K562 (cell line): ENCODE measurements around the gene ZRANB3. TPM values are rescaled to one million over a fixed set of nuclear protein-coding genes. Genes with fewer than 3 reads are reported as not detected.

Source experiments
- ARID2 ChIP-seq: fragments of 450-650 bp; IDR thresholded peaks from 2 replicates; pipeline ENCODE4 v1.6.1; 2017; ENCODE audit warnings: antibody characterized with exemption, mild to moderate bottlenecking
- ARID3A ChIP-seq: IDR thresholded peaks from 2 replicates; pipeline ENCODE4 v1.6.1; 2012; ENCODE audit warnings: low read depth, low read length, improper control_type of control experiment, borderline replicate concordance
- CC2D1A ChIP-seq: fragments of 450-650 bp; IDR thresholded peaks from 2 replicates; pipeline ENCODE4 v1.6.1; 2017; ENCODE audit warnings: mild to moderate bottlenecking
- CCNT2 ChIP-seq: IDR thresholded peaks from 2 replicates; pipeline ENCODE4 v1.6.1; 2011; ENCODE audit warnings: borderline replicate concordance, low read depth, mild to moderate bottlenecking, moderate library complexity, mixed read lengths, low read length; ENCODE audit not compliant: insufficient read length; ENCODE audit errors: extremely low read depth
- CREB1 ChIP-seq, 2 experiments: sonication (generic) in 1 of 2; formaldehyde crosslinking in 1 of 2; IDR thresholded peaks; 2 replicates each; pipeline versions ENCODE4 v1.6.1 to v1.8.0; 2012 to 2022; ENCODE audit warnings: inconsistent platforms in 1 of 2, mild to moderate bottlenecking in 1 of 2, missing genetic modification reagents in 1 of 2, moderate library complexity in 1 of 2
- E2F1 ChIP-seq: sonication (generic); formaldehyde crosslinking; IDR thresholded peaks from 2 replicates; pipeline ENCODE4 v1.8.1; 2023; ENCODE audit warnings: mild to moderate bottlenecking, missing genetic modification reagents, moderate library complexity
- E2F4 ChIP-seq: sonication (generic); formaldehyde crosslinking; IDR thresholded peaks from 2 replicates; pipeline ENCODE4 v1.8.0; 2022; ENCODE audit warnings: mild to moderate bottlenecking, low read depth, missing genetic modification reagents
- ESRRA ChIP-seq: fragments of 450-650 bp; IDR thresholded peaks from 2 replicates; pipeline ENCODE4 v1.6.1; 2014; ENCODE audit warnings: low read depth, mild to moderate bottlenecking, moderate library complexity, borderline replicate concordance
- MYBL2 ChIP-seq, 2 experiments: fragments of 450-650 bp in 1 of 2; sonication (generic) in 1 of 2; formaldehyde crosslinking in 1 of 2; IDR thresholded peaks; 2 replicates each; pipeline versions ENCODE4 v1.6.1 to v1.8.1; 2017 to 2022; ENCODE audit warnings: borderline replicate concordance in 1 of 2, inconsistent platforms in 1 of 2, low read depth in 1 of 2, mild to moderate bottlenecking in 1 of 2, missing genetic modification reagents in 1 of 2, moderate library complexity in 1 of 2
- PHF20 ChIP-seq: fragments of 450-650 bp; IDR thresholded peaks from 2 replicates; pipeline ENCODE4 v1.6.1; 2018; ENCODE audit not compliant: partially characterized antibody
- RAD21 ChIP-seq, 2 experiments: fragments of 250-450 bp in 1 of 2; fragments of 450-650 bp in 1 of 2; sonication (Bioruptor Pico) in 1 of 2; formaldehyde crosslinking in 1 of 2; IDR thresholded peaks in 1 of 2; conservative IDR thresholded peaks in 1 of 2; 2 replicates each; pipeline versions ENCODE4 v1.4.0 to v1.8.0; 2020 to 2022; ENCODE audit warnings: mild to moderate bottlenecking in 2 of 2, moderate library complexity in 1 of 2
- SRF ChIP-seq, 2 experiments: fragments of 250-450, 450-650 bp in 1 of 2; sonication (Bioruptor Pico) in 1 of 2; sonication (generic) in 1 of 2; formaldehyde crosslinking; IDR thresholded peaks; 2 replicates each; pipeline versions ENCODE4 v1.5.0 to v1.5.1; 2020 to 2022; ENCODE audit warnings: mild to moderate bottlenecking in 1 of 2, missing genetic modification reagents in 1 of 2
- ZFX ChIP-seq: sonication (generic); formaldehyde crosslinking; IDR thresholded peaks from 2 replicates; pipeline ENCODE4 v1.8.0; 2022; ENCODE audit warnings: mild to moderate bottlenecking, missing genetic modification reagents, moderate library complexity
- ZNF77 ChIP-seq: fragments of 250-450 bp; sonication (Bioruptor Pico); IDR thresholded peaks from 2 replicates; pipeline ENCODE4 v1.5.0; 2020
- polyA plus RNA-seq, 8 experiments: library from polyadenylated mRNA; depleted of rRNA in 4 of 8; stranded (reverse) in 5 of 8; unstranded in 3 of 8; fragments of >200 nt; fragmentation: Nextera tagmentation in 2 of 8; fragmentation: Illumina TruSeq in 1 of 8; extraction: Ambion mirVana in 2 of 8; extraction: Trizol in 1 of 8; gene quantifications; 2 replicates each; pipeline versions ENCODE4 v1.2.1 to v1.2.3, GENCODE V29; 2011 to 2014; ENCODE audit warnings: inconsistent platforms in 1 of 8, missing spikeins in 1 of 8
- total RNA-seq, 7 experiments: library from RNA; depleted of rRNA in 6 of 7; stranded (reverse); fragments of >200 nt in 6 of 7; fragmentation: Illumina TruSeq in 2 of 7; extraction: Trizol in 2 of 7; gene quantifications; 2 replicates each; pipeline versions ENCODE4 v1.2.1 to v1.2.3, GENCODE V29; 2011 to 2021; ENCODE audit warnings: low replicate concordance in 1 of 7
- TF ChIP-seq, protein P1 (sequence below): fragments of 450-650 bp; IDR thresholded peaks from 2 replicates; pipeline ENCODE4 v1.6.1; 2018; ENCODE audit not compliant: partially characterized antibody
- TF ChIP-seq, protein P2 (sequence below): sonication (generic); formaldehyde crosslinking; IDR thresholded peaks from 2 replicates; pipeline ENCODE4 v1.9.0; 2022; ENCODE audit warnings: mild to moderate bottlenecking, missing genetic modification reagents

The ZRANB3 gene
- total and polyA plus RNA-seq, 9 of the 15 experiments (the other 6 are each of a cell fraction or from before 2014, with no cell fraction given), result 8.6 to 21.3 (median 14.7) TPM

DNA sequence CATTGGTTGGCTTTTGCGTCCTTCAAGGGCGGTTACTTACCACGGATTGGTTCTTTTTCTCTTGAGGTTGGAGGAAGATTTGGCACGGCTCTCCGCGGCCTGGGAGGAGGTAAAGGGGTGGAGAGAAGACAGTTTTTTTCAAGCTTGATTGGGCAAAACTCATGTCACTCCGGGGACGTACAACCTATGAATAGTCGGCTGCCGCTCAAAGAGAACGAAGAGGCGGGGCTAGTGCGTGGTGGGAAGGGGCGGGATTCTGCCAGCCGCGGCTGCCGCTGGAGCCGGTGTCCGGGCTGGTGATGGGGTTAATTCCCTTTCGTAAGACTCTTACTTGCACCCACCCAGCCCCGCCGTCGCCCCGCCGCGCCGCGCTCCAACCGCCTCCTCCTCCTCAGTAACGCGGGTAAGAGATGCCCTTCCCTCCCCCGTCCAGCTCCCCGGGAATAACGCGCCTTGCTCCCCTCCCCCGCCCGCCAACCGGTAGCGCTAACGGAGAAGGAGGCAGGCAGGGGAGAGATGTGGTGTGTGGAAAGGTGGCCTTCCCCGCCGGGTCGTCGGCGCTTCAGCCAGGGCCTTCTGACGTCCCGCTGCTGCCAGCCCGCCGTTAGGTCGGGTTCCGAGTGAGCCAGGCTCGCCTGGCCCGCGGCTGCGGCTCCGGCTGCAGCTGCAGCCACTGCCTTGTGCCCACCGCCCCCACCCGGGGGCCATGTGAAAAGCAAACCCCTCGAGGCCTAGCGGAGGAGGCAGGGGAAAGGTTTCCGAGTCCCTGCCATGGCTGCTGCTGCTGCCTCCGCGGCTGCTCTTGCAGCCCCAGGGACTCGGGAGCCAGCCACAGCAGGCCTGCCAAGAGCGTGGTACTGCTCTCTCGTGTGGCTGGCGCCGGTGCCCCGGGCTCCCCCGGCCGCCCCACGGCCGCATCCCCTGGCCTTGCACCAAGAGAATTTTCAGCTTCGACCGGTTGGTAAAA is 496 bp upstream of the ZRANB3 start, which contains the start of gene R3HDM1 (continued):
- TF ChIP-seq CCNT2, result peak; percentile 29
- TF ChIP-seq ZFX, result peak; percentile 79
- TF ChIP-seq MYBL2 (IDR thresholded peaks at IDR 0.05; ENCODE audit: low read depth), result no peak
- TF ChIP-seq MYBL2 (CRISPR knock-in tag; IDR thresholded peaks at IDR 0.05; ENCODE audit: borderline replicate concordance), result no peak
- 0 out of 4 replicates have a peak, but pooled peaks of 1 of the 2 experiments have one; percentile 40 for TF ChIP-seq SRF (CRISPR knock-in tag; IDR thresholded peaks at IDR 0.05)
- peak; percentile 17; the same call in 1 of the 2 replicates for TF ChIP-seq ESRRA
- no peak for TF ChIP-seq ZNF77 (CRISPR knock-in tag)
- TF ChIP-seq, protein P1, sequence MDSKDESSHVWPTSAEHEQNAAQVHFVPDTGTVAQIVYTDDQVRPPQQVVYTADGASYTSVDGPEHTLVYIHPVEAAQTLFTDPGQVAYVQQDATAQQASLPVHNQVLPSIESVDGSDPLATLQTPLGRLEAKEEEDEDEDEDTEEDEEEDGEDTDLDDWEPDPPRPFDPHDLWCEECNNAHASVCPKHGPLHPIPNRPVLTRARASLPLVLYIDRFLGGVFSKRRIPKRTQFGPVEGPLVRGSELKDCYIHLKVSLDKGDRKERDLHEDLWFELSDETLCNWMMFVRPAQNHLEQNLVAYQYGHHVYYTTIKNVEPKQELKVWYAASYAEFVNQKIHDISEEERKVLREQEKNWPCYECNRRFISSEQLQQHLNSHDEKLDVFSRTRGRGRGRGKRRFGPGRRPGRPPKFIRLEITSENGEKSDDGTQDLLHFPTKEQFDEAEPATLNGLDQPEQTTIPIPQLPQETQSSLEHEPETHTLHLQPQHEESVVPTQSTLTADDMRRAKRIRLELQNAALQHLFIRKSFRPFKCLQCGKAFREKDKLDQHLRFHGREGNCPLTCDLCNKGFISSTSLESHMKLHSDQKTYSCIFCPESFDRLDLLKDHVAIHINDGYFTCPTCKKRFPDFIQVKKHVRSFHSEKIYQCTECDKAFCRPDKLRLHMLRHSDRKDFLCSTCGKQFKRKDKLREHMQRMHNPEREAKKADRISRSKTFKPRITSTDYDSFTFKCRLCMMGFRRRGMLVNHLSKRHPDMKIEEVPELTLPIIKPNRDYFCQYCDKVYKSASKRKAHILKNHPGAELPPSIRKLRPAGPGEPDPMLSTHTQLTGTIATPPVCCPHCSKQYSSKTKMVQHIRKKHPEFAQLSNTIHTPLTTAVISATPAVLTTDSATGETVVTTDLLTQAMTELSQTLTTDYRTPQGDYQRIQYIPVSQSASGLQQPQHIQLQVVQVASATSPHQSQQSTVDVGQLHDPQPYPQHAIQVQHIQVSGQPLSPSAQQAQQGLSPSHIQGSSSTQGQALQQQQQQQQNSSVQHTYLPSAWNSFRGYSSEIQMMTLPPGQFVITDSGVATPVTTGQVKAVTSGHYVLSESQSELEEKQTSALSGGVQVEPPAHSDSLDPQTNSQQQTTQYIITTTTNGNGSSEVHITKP, result no peak
- peak in 1 of 2 experiments; percentile 37; a peak in 1 of 4 replicates for TF ChIP-seq RAD21 (CRISPR knock-in tag; conservative IDR thresholded peaks at IDR 0.05 in 1 of 2, IDR thresholded peaks at IDR 0.05 in 1 of 2)
- TF ChIP-seq PHF20, result peak; percentile 7
- TF ChIP-seq ARID3A, result no peak
- TF ChIP-seq E2F1, result no peak
- 0 out of 2 replicates have a peak, but pooled peaks have one; percentile 50 for TF ChIP-seq E2F4 (CRISPR knock-in tag)
- TF ChIP-seq CREB1 (IDR thresholded peaks at IDR 0.05), result no peak
- TF ChIP-seq CREB1 (CRISPR knock-in tag; IDR thresholded peaks at IDR 0.05), result 0 out of 2 replicates have a peak, but pooled peaks have one; percentile 11
- TF ChIP-seq, protein P2, sequence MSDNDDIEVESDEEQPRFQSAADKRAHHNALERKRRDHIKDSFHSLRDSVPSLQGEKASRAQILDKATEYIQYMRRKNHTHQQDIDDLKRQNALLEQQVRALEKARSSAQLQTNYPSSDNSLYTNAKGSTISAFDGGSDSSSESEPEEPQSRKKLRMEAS (CRISPR knock-in tag), result peak; percentile 2; the same call in 1 of the 2 replicates
- no peak for TF ChIP-seq CC2D1A
- peak; percentile 50; the same call in 1 of the 2 replicates for TF ChIP-seq ARID2
